22Rv1 (cell line): ENCODE results near the gene GATAD2B.

Source experiments
- CTCF ChIP-seq: fragments of 450-650 bp; IDR thresholded peaks from 2 replicates; pipeline ENCODE4 v1.5.1; 2017; ENCODE audit warnings: mild to moderate bottlenecking
- ZFX ChIP-seq: fragments of 450-650 bp; IDR thresholded peaks from 2 replicates; pipeline ENCODE4 v1.6.1; 2017; ENCODE audit warnings: antibody characterized with exemption, borderline replicate concordance

GRCh38 chr1:153799016-153799415 lies 123.8 kb downstream of the GATAD2B start:
- TF ChIP-seq CTCF = no peak
- TF ChIP-seq ZFX = no peak
